OCI-M2 (cell line): ENCODE data around the gene ITPR2.
"Not testable (repeated sequence)": the region's sequence is repeated elsewhere in the genome, so short reads cannot be mapped to it uniquely, and the experiment has no call there.

ENCODE experiments used
- DNase-seq: peaks from one replicate; lab custom pipeline; 2025; ENCODE audit not compliant: unreplicated experiment; lab: John Stamatoyannopoulos, UW

Gene ITPR2

DNA sequence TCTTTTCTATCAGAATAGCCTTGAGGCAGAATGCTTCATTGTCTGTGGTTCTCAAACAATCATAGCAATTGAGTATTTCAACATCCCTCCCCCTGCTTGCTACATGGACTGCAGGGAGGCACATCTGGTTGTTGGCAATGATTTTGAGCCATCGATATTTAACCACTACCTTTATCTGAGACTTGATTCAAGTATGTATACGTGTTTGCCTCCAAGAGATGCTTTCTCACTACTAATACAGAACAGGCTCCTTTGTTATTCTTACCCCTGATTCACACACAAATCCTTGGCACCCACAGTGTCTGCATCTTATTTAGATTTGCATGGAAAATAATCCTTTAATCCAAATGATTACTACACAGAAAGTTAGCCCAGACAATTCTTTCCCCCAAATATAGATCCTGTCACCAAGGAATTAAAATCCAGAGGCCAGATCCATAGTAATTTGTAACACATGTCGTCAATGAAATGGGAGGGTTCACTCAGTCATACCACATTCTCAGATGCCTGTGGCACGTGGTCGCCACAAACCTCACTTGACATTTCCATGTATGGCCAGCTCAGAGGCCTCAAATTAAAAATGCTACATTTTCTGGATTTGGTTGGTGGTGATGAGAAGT is 199.3 kb downstream of the ITPR2 start:
- no peak for DNase-seq

- DNase-seq: no peak
Measured at GRCh38 chr12:26632756-26633155, 200.2 kb downstream of the ITPR2 start.

- DNase-seq: no peak
Measured at GRCh38 chr12:26631846-26632245, 201.1 kb downstream of the ITPR2 start.

DNA sequence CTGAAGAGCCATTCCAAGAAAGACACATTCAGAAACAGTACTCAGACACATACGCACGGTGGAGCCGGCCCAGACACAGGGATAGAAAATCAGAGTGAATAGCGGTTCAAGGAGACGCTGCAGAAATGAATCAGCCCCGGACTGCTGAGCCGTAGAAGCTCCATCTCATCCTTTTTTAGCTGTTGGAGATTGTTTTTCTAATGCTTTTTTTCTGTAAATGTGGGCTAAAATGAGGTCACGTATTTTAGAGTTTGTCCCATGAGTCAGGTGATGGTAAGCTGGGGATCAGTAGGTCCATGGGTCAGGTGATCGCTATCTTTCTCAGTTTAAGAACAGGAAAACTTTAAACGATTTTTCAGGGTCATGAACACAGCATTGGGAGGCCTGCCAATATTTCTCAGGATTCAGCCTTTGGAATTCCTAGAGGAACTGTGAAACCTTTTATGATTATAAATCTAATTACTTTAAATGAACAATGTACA is 202.4 kb downstream of the ITPR2 start:
- no peak for DNase-seq

DNA sequence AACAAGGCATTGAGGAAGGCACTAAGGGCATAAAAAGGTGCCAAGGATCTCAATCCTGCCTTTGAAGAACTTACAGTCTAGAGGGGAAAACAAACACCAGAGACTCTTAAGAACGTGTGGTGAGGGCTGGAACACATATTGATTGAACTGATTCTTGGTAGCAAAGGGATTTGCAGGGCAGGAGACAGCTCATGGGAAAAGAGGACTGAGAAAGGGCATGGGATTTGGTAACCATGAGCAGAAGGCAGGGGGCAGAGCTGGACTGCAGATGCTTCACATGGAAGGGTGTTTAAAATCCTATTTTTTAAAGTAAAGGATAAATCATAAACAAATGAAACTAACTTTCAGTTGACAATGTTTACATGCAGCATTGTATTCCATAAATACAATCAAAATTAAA is 203.1 kb downstream of the ITPR2 start:
- no peak for DNase-seq

DNA sequence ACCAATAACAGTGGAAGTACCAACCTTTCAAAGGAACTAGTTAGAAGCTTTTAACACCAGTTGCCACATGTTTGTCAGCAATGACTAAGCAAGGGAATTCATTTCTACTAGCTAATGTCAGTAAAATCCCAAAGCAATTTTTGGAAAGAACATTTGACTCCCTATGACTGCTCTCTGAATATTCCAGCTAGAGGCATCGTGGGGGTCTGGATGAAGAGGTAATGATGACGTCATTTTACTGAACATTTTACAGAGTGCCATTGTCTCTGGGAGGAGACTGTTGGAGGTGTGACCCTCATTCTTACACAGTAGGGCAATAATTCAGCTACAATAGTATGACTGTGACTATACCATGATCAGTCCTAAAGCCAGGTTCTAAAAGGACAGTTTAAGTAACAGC is 204.8 kb downstream of the ITPR2 start:
- DNase-seq: no peak

GRCh38 chr12:26627335-26627734 is 205.7 kb downstream of the ITPR2 start:
- DNase-seq: no peak

DNA sequence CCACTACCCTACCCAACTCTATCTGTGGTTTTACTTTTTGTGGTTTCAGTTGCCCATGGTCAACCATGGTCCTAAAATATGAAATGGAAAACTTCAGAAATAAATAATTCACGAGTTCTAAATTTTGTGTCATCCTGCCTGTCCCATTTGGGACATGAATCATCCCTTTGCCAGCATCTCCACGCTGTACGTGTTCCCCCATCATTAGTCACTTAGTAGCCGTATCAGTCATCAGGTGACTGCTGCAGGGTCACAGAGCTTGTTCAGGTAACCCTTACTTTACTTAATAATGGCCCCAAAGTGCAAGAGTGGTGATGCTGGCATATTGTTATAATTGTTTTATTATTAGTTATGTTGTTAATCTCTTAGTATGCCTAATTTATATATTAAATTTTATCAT is 209.9 kb downstream of the ITPR2 start:
- no peak for DNase-seq

GRCh38 chr12:26622601-26623000 is 210.4 kb downstream of the ITPR2 start:
- no peak for DNase-seq

- DNase-seq: no peak
Measured at GRCh38 chr12:26621932-26622331, 211.1 kb downstream of the ITPR2 start.

DNA sequence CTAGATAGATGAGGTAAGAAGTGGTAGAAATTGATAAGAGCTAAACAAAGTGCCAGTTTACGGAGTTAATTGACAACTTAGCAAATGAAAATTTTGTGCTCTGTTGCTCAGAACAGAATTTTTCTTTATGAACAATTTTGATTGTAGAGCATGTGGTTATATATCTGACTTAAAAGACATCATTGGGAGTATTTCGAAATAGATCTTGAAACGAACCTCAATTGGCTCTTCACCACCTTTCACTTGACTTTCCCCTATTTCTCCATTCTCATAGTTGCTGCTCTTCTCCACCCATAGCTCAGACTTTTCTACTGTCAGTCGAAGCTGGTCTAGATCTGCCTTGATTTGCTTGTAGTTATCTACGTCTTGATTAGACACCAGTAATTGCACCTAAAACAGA is 212.1 kb downstream of the ITPR2 start:
- no peak for DNase-seq

DNA sequence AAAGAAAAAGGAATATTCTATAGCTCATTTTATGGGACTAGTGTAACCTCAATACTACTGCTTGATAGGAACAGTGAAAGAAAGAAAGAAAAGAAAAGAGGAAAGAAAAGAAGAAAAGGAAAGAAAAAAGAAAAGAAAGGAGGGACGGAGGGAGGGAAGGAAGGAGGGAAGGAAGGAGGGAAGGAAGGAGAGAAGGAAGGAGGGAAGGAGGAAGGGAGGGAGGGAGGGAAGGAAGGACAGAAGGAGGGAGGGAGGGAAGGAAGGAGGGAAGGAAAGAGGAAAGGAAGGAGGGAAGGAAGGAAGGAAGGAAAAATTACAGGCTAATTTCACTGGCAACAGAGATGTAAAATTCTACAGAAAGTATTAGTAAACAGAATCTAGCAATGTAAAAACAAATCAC is 215.5 kb downstream of the ITPR2 start:
- DNase-seq: no peak

GRCh38 chr12:26614011-26614616 is 218.9 kb downstream of the ITPR2 start:
- no peak for DNase-seq

- DNase-seq: no peak
Measured at GRCh38 chr12:26612203-26612602, 220.8 kb downstream of the ITPR2 start.

DNA sequence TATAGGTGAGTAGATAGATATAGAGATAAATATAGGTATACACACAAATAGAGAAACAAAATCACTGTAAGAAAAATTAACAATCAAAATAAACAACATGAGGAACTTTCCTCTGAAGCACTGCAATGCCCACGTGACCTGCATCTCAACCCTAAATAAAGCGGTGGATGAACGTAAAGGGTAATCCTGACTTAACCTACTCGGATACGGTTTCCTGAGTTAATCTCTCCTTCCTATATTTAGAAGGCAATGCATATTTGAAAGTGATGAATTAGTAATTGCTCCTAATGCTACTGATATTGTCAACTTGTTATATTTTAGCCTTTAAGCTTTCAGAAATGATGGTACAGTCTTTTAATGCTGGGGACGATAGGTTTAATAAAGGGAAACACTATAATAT is 221.4 kb downstream of the ITPR2 start:
- no peak for DNase-seq

GRCh38 chr12:26610774-26611173 is 222.2 kb downstream of the ITPR2 start:
- no peak for DNase-seq

GRCh38 chr12:26609986-26610385 is 223.0 kb downstream of the ITPR2 start:
- no peak for DNase-seq

DNA sequence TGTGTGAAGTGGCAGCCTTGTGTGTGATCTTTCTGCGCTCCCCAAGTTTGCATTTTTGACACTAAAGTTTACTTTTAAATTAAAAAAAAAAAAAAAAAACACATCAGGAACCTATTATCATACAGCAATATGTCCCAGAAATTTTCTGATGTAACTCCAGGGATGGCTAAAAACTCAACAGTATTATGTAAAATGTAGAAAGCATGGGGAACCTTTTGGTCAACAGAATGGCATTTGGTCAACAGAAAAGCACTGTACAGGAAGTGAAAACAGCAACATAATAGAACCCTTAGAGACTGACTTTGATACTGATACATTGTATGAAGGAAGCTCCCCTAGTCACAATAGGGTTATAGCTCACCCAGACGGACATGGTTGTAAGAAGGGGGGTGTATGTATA is 224.3 kb downstream of the ITPR2 start:
- no peak for DNase-seq

DNA sequence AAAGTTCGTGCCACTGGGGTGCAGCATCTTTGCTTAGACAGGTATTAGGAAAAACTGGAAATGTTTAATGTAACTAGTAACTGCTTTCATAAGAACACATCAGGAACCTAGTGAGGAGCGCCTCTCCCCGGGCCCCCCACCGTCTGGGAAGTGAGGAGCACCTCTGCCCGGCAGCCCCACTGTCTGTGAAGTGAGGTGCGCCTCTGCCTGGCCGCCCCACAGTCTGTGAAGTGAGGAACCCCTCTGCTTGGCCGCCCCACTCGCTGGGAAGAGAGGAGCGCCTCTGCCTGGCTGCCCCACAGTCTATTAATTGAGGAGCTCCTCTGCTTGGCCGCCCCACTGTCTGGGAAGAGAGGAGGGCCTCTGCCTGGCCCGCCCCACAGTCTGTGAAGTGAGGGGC is 224.7 kb downstream of the ITPR2 start:
- no peak for DNase-seq

GRCh38 chr12:26606911-26607310 is 226.1 kb downstream of the ITPR2 start:
- no peak for DNase-seq

DNA sequence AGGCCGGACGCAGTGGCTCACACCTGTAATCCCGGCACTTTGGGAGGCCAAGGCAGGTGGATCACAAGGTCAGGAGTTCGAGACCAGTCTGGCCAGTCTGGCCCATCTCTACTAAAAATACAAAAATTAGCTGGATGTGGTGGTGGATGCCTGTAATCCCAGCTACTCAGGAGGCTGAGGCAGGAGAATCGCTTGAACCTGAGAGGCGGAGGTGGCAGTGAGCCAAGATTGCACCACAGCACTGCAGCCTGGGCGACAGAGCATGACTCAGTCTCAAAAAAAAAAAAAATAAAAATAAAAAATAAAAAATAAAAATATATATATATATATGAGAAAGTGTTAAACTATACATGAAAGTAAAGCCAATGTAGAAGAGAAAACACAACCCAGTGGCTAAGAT is 228.2 kb downstream of the ITPR2 start:
- DNase-seq: not testable (repeated sequence)

- DNase-seq: no peak
Measured at GRCh38 chr12:26599096-26599695, 233.8 kb downstream of the ITPR2 start.

- DNase-seq: no peak
Measured at GRCh38 chr12:26595806-26596205, 237.2 kb downstream of the ITPR2 start.
